Stimulated activated CD8-positive, alpha-beta memory T cell treated with anti-CD3 and anti-CD28 coated beads, Interleukin-4, amount 100 ng/mL, for 24 hours (primary cell): ENCODE results near the gene SLC10A2.

Source experiments
- DNase-seq: peaks from one replicate; pipeline ENCODE4 v3.0.0-alpha.2; 2020; ENCODE audit warnings: low read depth

Gene SLC10A2

GRCh38 chr13:103044056-103044455 lies 22.2 kb downstream of the SLC10A2 start:
- no peak for DNase-seq

DNA sequence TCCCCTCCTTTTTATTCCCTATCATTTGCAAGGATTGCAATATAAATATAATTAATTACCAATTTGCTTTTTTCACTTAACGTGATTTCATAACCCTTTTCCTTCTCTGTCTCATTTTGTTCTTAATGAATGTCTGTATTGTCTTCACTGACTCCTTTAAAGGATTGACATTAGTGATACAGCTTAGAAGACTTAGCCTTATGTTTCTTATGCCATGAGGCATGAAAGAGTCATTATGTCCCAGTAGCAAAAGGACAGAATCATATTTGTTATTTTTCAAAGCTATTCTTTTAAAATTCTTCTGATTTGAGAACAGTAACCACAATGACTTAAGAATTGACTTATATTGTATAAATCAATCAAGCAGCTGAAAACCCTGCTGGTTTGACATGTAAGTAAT lies 26.2 kb downstream of the SLC10A2 start:
- no peak for DNase-seq

- no peak for DNase-seq
Observed at GRCh38 chr13:103039183-103039582, 27.0 kb downstream of the SLC10A2 start.

- DNase-seq, result no peak
Observed at GRCh38 chr13:103036268-103036667, 29.9 kb downstream of the SLC10A2 start.

DNA sequence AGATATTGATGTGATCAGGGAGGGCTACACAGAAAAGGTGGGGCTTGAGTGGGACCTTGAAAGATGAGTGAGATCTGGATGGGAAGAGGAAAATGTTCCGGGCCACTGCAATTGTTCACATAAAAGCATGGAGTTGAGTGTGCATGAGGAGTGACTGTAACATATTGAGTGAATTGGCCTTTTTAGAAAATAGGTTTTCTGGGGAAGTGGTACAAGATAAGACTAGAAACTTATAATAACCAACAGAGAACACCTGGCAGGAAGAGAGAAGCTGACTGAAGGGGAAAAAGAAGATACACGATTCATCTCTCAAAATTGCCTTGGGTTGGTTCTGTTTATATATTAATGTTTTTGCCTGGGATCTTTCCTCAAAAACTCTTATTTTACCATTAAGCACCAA lies 32.2 kb downstream of the SLC10A2 start:
- DNase-seq, result no peak

- DNase-seq, result no peak
Observed at GRCh38 chr13:103031332-103031873, 34.8 kb downstream of the SLC10A2 start.

GRCh38 chr13:103030776-103031175 lies 35.4 kb downstream of the SLC10A2 start:
- no peak for DNase-seq

DNA sequence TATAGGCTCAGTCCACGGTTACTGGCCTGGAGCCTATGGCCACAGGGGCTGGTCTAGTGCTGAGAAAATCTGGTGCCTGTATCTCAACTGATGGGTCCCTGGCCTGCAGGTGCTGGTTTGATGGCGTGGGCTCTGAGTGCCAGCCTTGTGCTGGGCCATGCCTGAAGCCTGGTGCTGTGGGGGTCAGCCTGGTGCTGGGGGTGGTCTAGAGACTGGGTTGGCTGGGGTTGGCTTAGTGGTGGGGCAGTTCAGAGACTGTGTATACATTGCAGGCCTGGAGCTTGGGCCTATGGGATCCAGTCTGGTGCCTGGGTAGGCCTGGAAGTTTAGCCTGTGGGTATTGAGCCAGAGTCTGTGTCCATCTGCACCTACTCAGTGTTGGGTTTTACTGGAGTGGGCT lies 36.4 kb downstream of the SLC10A2 start:
- no peak for DNase-seq

DNA sequence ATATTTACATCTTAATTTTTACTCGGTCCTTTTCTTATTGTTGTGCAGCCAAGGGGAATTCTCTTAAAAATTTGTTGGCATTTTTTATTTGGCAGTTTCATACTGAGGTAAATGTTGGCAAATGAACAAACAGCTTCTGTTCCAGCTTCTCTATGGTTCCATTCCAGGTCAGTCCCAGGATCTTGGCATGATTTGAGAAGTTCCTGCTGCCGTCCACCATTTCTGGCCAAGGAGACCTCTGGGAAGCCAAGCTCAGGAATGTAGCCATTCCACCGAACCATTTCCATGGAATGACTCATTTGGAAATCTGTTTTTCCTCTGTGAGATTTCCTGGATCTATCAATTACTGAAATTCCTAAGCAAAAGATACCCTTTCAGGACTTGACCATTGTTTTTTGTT lies 43.9 kb downstream of the SLC10A2 start:
- no peak for DNase-seq

- DNase-seq, result no peak
Observed at GRCh38 chr13:103018556-103018955, 47.7 kb downstream of the SLC10A2 start.

GRCh38 chr13:103012646-103013045 lies 53.6 kb downstream of the SLC10A2 start:
- DNase-seq, result no peak

- DNase-seq, result no peak
Observed at GRCh38 chr13:103009051-103009840, 57.0 kb downstream of the SLC10A2 start.

- no peak for DNase-seq
Observed at GRCh38 chr13:103007427-103007762, 58.8 kb downstream of the SLC10A2 start.

- no peak for DNase-seq
Observed at GRCh38 chr13:103006641-103007426, 59.4 kb downstream of the SLC10A2 start.

GRCh38 chr13:103004661-103005345 lies 61.4 kb downstream of the SLC10A2 start:
- DNase-seq, result no peak

DNA sequence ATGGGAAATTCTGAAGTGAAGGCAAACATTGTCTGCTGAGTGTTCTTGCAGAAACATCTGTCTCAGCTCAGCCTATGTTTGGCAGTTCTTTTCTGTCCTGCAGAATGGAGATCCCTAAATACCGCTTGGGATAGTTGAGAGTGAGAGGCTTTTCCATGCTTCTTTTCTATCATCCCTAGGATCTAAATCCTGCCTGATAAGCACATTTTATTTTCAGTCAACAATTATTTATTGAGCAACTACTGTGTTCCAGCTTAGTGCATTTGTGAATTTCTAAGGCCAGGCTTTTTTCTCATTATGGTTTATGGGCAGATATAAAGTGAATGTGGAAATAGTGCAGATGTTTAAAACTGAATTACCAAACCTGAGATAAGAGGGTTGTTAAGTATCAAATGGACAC lies 62.6 kb downstream of the SLC10A2 start:
- DNase-seq, result no peak

DNA sequence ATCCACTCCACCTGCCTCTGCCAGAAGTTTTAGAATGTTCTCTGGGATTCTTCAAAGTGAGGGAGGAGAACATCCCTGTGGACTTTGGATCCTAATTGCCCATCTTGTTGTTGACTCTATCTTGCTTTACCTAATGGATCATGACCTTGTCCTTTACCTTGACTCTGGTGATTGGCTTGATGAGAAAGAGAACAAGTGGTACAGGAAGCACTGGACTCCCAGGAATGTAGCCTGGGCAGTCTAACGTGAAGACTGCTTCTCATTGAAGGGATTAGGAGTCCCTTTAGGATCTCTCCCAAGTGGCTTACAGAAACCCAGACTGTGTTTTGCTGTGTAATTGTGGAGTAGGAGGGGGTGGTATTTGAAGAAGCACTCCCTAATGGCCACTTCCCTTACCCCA lies 63.9 kb downstream of the SLC10A2 start:
- no peak for DNase-seq

GRCh38 chr13:103000157-103000556 lies 66.1 kb downstream of the SLC10A2 start:
- no peak for DNase-seq

DNA sequence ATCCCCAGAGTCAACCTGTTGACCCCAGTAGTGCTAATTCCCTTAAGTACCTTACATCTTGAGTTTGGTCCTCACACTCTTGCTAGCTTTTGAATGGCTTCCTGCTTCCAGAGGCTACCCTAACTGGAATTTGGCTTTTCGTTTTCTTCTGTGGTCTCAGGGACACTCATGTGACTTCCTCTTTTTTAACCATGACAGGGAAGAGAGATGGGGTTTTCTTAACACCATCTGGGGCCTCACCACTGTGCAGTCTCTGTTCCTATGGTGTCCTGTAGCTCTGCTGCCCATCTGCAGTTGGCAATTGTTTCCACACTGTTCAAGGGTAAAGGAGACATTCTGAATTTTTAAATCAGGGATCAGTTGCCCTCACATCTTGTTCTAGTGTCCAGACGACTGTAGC lies 66.7 kb downstream of the SLC10A2 start:
- DNase-seq, result no peak
